NCI-H2171 treated with DMSO at 0.1 percent for 48 hours (cell line): ENCODE measurements around the gene GPR42.
A peak's percentile ranks its signal among the peaks of the same experiment; 100 is the strongest.
"Not testable (repeated sequence)": the region's sequence is repeated elsewhere in the genome, so short reads cannot be mapped to it uniquely, and the experiment has no call there.

Source experiments
- DNase-seq: peaks from one replicate; lab custom pipeline; 2025; lab: John Stamatoyannopoulos, UW

GPR42 gene

GRCh38 chr19:35347171-35347929, 23.5 kb upstream of the GPR42 start, which contains the start of gene FFAR1:
Gene FFAR1, plus strand, starts transcription at chr19:35347902. Its CDS starts 3,650 bp downstream, at chr19:35351552.
- DNase-seq: no peak

GRCh38 chr19:35347930-35348298, 23.0 kb upstream of the GPR42 start:
- no peak for DNase-seq

GRCh38 chr19:35348911-35349611, 21.8 kb upstream of the GPR42 start:
- DNase-seq: no peak

- DNase-seq: no peak
These were observed 21.0 kb upstream of the GPR42 start for GRCh38 chr19:35349614-35350521.

- DNase-seq: peak; percentile 36
These were observed 20.3 kb upstream of the GPR42 start for GRCh38 chr19:35350591-35350990.

GRCh38 chr19:35351411-35352176, 19.3 kb upstream of the GPR42 start:
- no peak for DNase-seq

- no peak for DNase-seq
These were observed 18.8 kb upstream of the GPR42 start for GRCh38 chr19:35352177-35352447.

GRCh38 chr19:35352448-35353304, 18.2 kb upstream of the GPR42 start:
- peak; percentile 83 for DNase-seq

- DNase-seq: no peak
These were observed 17.2 kb upstream of the GPR42 start for GRCh38 chr19:35353635-35354034.

GRCh38 chr19:35354898-35355297, 16.0 kb upstream of the GPR42 start:
- no peak for DNase-seq

- DNase-seq: no peak
These were observed 14.9 kb upstream of the GPR42 start for GRCh38 chr19:35355791-35356460.

GRCh38 chr19:35357867-35358573, 12.8 kb upstream of the GPR42 start, which contains the start of gene FFAR3:
Gene FFAR3, plus strand, starts transcription at chr19:35358460. Its CDS starts 431 bp downstream, at chr19:35358891.
- DNase-seq: no peak

GRCh38 chr19:35358834-35359233, 12.0 kb upstream of the GPR42 start:
- DNase-seq: not testable (repeated sequence)

- DNase-seq: not testable (repeated sequence)
These were observed 11.5 kb upstream of the GPR42 start for GRCh38 chr19:35359395-35359794.

GRCh38 chr19:35360081-35360480, 10.8 kb upstream of the GPR42 start:
- DNase-seq: not testable (repeated sequence)

GRCh38 chr19:35360880-35361420, 9.9 kb upstream of the GPR42 start:
- no peak for DNase-seq

GRCh38 chr19:35362261-35363000, 8.4 kb upstream of the GPR42 start:
- DNase-seq: peak; percentile 14

GRCh38 chr19:35363001-35363590, 7.8 kb upstream of the GPR42 start:
- peak; percentile 32 for DNase-seq
